Mucosa of descending colon (tissue), 3 donors: ENCODE results near the gene VAV3. TPM values are rescaled to one million over a fixed set of nuclear protein-coding genes. Genes with fewer than 3 reads are reported as not detected.

Experiments used
- ATAC-seq: fragments of 200-7000 bp; cut with Tn5 transposase; one replicate; pipeline ENCODE4 v1.9.1; 2020; ENCODE audit warnings: mild to moderate bottlenecking, moderate library complexity
- DNase-seq, 3 donors: peaks; one replicate each; pipeline ENCODE4 v3.0.0-alpha.2; 2020
- H3K36me3 ChIP-seq: fragments of 200-600 bp; one replicate; pipeline ENCODE4 v1.8.0; 2021; ENCODE audit warnings: low read depth, mild to moderate bottlenecking
- H3K4me1 ChIP-seq: fragments of 200-600 bp; one replicate; pipeline ENCODE4 v1.8.0; 2021; ENCODE audit warnings: low read depth, mild to moderate bottlenecking
- H3K4me3 ChIP-seq: fragments of 200-600 bp; one replicate; pipeline ENCODE4 v1.8.0; 2021; ENCODE audit warnings: mild to moderate bottlenecking
- H3K9me3 ChIP-seq: fragments of 200-600 bp; one replicate; pipeline ENCODE4 v1.8.0; 2021; ENCODE audit warnings: mild to moderate bottlenecking
- CTCF ChIP-seq: fragments of 200-600 bp; IDR thresholded peaks from one replicate; pipeline ENCODE4 v1.8.0; 2022; ENCODE audit warnings: antibody characterized with exemption, mild to moderate bottlenecking
- intact Hi-C, 2 donors: fragments of 100-400 bp; cut with DNase I in 1 of 2; cut with micrococcal nuclease in 1 of 2; formaldehyde crosslinking; loops; one replicate each; pipeline versions ENCODE4 v1.11.0 to v1.11.1; 2022; cut with DNase I, micrococcal nuclease
- total RNA-seq, 3 donors: library from RNA; stranded (reverse); fragmentation: NEBNext Ultra II Directional in 2 of 3; extraction: Animal tissue kit (Norgen Biotek cat#: 25700) in 2 of 3; gene quantifications; one replicate each; pipeline versions ENCODE4 v1.2.1 to v1.2.4, GENCODE V29; 2021 to 2023
- donor health status: DM: no; HTN: no; CAD: no; lungs with moderate emphysema.
- donor health status: DM: no; HTN: no; CAD: no.
- donor health status: DM: no; HTN: yes; CAD: no.

The VAV3 gene
- total RNA-seq, 3 donors from 2014 or later: 41.3 to 142 (median 101) TPM

DNA sequence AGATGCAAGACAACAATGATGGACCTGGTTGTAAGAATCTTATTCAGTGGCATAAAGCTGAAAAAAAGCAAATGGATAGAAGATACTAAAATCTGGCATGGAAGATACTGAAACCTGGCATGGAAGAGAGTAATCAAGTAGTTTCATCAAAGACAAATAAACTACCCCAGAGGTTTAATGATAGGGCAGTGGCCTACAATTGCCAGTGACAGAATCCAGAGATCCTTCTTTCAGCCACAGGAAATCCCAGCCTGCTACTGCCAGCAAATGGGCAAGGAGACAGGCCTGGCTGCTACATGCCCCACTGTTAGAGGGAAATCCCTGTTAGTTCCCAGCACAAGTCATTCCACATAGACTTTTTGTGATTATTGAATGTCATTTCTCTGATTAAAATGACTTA, 409.4 kb downstream of the VAV3 start:
- H3K4me3 ChIP-seq: no peak overlapping the region
- intact Hi-C loops: no loop called here

DNA sequence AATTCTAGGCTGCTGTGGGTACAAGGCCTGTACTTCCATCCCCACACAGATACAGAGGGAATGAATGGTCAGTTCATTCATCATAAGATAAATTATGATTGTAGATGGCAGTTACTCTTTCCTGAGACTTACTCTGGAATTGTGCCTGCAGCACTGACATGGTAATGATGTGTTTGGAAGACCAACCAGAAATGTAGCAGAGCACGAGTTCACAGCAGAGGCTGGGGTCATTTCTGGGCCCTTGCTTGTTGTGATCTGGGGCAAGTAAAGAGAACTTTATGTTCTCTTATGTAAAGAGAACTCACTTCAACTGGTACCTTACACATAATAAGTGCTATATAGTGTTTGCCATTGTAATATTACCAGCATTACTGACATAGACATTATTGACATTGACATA, 412.2 kb downstream of the VAV3 start:
- no peak for TF ChIP-seq CTCF
- Histone ChIP-seq H3K4me1 (no peaks in the 10 kb centered on the region), H3K36me3 (no peaks in the 10 kb centered on the region), H3K9me3 (no peaks in the 10 kb centered on the region), H3K4me3 (no peak overlapping the region)
- ATAC-seq: no peak
- no peak for DNase-seq
- intact Hi-C loops: no loop called here

More for the DNA sequence above, 409.4 kb downstream of the VAV3 start:
- ATAC-seq: no peak
- no peaks in the 10 kb centered on the region for H3K4me1 ChIP-seq
- no peaks in the 10 kb centered on the region for H3K36me3 ChIP-seq
- no peak for TF ChIP-seq CTCF
- H3K9me3 ChIP-seq: no peaks in the 10 kb centered on the region
- no peak for DNase-seq

DNA sequence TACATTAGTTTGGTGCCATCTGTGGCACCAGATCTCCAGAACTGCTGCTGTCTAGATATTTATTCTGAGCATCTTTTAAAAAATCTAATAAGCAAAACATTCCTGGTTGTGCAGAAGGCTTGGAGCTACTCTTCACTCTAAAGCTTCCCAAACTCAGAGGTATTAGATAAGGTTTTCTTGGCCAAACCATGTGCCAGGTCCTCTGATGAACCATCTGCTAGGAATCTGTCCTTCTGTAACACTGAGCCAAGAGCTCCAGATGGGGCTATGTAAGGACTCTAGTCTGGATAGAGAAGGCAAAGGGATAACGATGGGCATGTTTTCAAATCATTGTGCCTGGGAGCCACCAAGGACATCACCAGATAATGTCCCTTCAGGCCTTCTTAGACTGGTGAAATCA, 413.5 kb downstream of the VAV3 start:
- Histone ChIP-seq H3K4me3 (no peak overlapping the region), H3K9me3 (no peaks in the 10 kb centered on the region), H3K36me3 (no peaks in the 10 kb centered on the region), H3K4me1 (no peaks in the 10 kb centered on the region)
- no peak for TF ChIP-seq CTCF
- DNase-seq: no peak
- intact Hi-C loops: no loop called here
- no peak for ATAC-seq

GRCh38 chr1:107550358-107550757, 414.6 kb downstream of the VAV3 start:
- intact Hi-C loops: no loop called here
- no peak for DNase-seq
- H3K36me3 ChIP-seq: no peaks in the 10 kb centered on the region
- H3K4me3 ChIP-seq: no peak overlapping the region
- no peaks in the 10 kb centered on the region for H3K9me3 ChIP-seq
- ATAC-seq: no peak
- no peaks in the 10 kb centered on the region for H3K4me1 ChIP-seq
- TF ChIP-seq CTCF: no peak

DNA sequence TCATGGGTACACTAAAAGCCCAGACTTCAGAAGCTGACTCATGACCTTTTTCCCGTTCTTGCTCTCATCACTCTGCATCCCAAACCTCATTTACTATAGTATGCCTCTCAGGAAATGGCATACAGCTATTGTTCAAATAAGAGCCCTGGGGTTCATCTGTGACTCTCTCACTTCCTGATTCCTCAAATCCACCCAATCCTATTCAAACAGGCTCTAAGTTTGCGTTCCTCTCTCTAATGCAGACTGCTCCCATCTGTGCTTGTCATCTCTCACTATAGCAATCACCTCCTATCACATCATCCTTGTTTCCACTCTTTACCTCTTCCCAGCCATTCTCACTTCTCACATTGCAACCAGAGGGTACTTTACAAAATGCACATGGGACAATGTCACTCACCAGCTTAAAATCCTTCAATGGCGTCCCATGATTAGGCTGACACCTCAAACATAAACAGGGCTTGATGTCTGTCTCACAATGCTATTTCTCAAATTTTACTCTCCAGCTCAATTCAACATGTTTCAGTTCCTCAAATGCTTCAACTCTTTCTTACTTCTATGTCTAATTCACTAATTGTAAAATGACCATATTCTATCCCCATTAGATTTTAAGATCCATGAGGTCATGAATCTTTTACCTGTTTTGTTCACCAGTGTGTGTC, 415.7 kb downstream of the VAV3 start:
- DNase-seq (no peak), ATAC-seq (no peak)
- Histone ChIP-seq H3K9me3 (no peaks in the 10 kb centered on the region), H3K4me1 (no peaks in the 10 kb centered on the region), H3K36me3 (no peaks in the 10 kb centered on the region), H3K4me3 (no peak overlapping the region)
- no peak for TF ChIP-seq CTCF
- intact Hi-C loops: no loop called here

DNA sequence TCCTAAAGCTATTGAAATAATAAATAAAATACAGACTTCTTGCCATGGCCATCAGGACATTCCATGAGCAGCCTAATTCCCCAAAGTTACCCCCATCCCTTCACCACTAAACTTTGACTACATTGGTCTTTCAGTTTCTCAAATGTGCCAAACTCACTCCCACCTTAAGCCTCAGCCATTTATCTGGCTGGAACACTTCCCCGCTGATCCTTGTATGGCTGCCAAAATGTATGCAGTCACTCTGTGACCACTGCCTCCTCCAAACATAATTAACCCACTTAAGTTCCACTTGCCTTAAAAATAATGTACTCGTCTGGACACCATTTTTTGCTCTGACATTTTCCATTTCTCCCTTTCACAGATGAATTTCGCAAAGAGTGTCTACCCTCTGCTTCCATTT, 416.7 kb downstream of the VAV3 start:
- no peak for ATAC-seq
- Histone ChIP-seq H3K4me1 (no peaks in the 10 kb centered on the region), H3K36me3 (no peaks in the 10 kb centered on the region), H3K9me3 (no peaks in the 10 kb centered on the region), H3K4me3 (no peak overlapping the region)
- intact Hi-C loops: no loop called here
- DNase-seq: no peak
- no peak for TF ChIP-seq CTCF
